Adrenal gland (tissue), 5 donors: ENCODE results near the gene DYNLL2.

Source experiments
- CTCF ChIP-seq, 6 experiments: fragments of 450-650 bp in 4 of 6; fragments of 200-600 bp in 2 of 6; sonication (generic) in 1 of 6; IDR thresholded peaks; 1 replicate in 5 of 6; 2 replicates in 1 of 6; pipeline versions ENCODE4 v1.5.1 to v1.8.0; 2016 to 2021; ENCODE audit warnings: antibody characterized with exemption in 6 of 6, mild to moderate bottlenecking in 2 of 6, moderate library complexity in 1 of 6
- POLR2A ChIP-seq, 2 donors: fragments of 450-650 bp; IDR thresholded peaks; one replicate each; pipeline ENCODE4 v1.6.1; 2017; ENCODE audit warnings: antibody characterized with exemption in 2 of 2, mild to moderate bottlenecking in 2 of 2, moderate library complexity in 1 of 2
- donor health status: DM: no; HTN: no; CAD: no.

- TF ChIP-seq CTCF (IDR thresholded peaks at IDR 0.05) (no peak), POLR2A (IDR thresholded peaks at IDR 0.05) (no peak)
These were observed 26.7 kb upstream of the DYNLL2 start for GRCh38 chr17:58056476-58056875.
